GM12891 (cell line): ENCODE results near the gene TGFBR3.

Source experiments
- POLR2A ChIP-seq: IDR thresholded peaks from 2 replicates; pipeline ENCODE4 v1.6.1; 2011; ENCODE audit warnings: low read depth, low read length, control low read depth
- POLR2AphosphoS5 ChIP-seq: IDR thresholded peaks from 2 replicates; pipeline ENCODE4 v1.6.1; 2011; ENCODE audit warnings: low read depth, low read length, control low read depth

- TF ChIP-seq POLR2A (no peak), POLR2AphosphoS5 (no peak)
These were observed 160.3 kb downstream of the TGFBR3 start for GRCh38 chr1:91725618-91725988.
